GM23338 (cell line): ENCODE results near the gene ANXA2R. TPM values are rescaled to one million over a fixed set of nuclear protein-coding genes. Genes with fewer than 3 reads are reported as not detected.
A peak's percentile ranks its signal among the peaks of the same experiment; 100 is the strongest.

Experiments
- ATAC-seq: fragments of 200-7000 bp; cut with Tn5 transposase; 3 replicates; pipeline ENCODE4 v1.9.1; 2020
- DNase-seq: peaks from one replicate; pipeline ENCODE4 v3.0.0-alpha.2; 2015; ENCODE audit warnings: low spot score
- H2AFZ ChIP-seq: fragments of 200-600 bp; sonication (generic); 2 replicates; pipeline ENCODE4 v1.8.0; 2016; ENCODE audit warnings: antibody characterized with exemption, mild to moderate bottlenecking, moderate library complexity
- H3F3A ChIP-seq: fragments of 200-600 bp; sonication (generic); replicated peaks from 2 replicates; pipeline ENCODE4 v1.8.0; 2017; ENCODE audit warnings: antibody characterized with exemption, mixed run types, low read depth
- H3K27ac ChIP-seq: fragments of 200-600 bp; sonication (generic); 2 replicates; pipeline ENCODE4 v1.6.1; 2016; ENCODE audit warnings: low read depth
- H3K27me3 ChIP-seq: fragments of 200-600 bp; sonication (generic); 2 replicates; pipeline ENCODE4 v1.8.0; 2016; ENCODE audit warnings: mild to moderate bottlenecking, mixed run types, moderate library complexity; ENCODE audit not compliant: insufficient read depth
- H3K36me3 ChIP-seq: fragments of 200-600 bp; sonication (generic); 2 replicates; pipeline ENCODE4 v1.8.0; 2016; ENCODE audit warnings: mild to moderate bottlenecking; ENCODE audit not compliant: insufficient read depth
- H3K4me1 ChIP-seq: fragments of 200-600 bp; sonication (generic); 2 replicates; pipeline ENCODE4 v1.8.0; 2016; ENCODE audit warnings: mild to moderate bottlenecking, moderate library complexity; ENCODE audit not compliant: insufficient read depth
- H3K4me2 ChIP-seq: fragments of 200-600 bp; sonication (generic); 2 replicates; pipeline ENCODE4 v1.7.1; 2017; ENCODE audit warnings: mixed run types
- H3K4me3 ChIP-seq: fragments of 200-600 bp; sonication (generic); 2 replicates; pipeline ENCODE4 v1.6.1; 2016; ENCODE audit warnings: mixed run types
- H3K79me2 ChIP-seq: fragments of 200-600 bp; sonication (generic); replicated peaks from 2 replicates; pipeline ENCODE4 v1.8.0; 2017; ENCODE audit warnings: mild to moderate bottlenecking; ENCODE audit not compliant: insufficient read depth
- H3K9me2 ChIP-seq: fragments of 200-600 bp; sonication (generic); 2 replicates; pipeline ENCODE4 v1.8.0; 2017; ENCODE audit not compliant: insufficient read depth
- H4K20me1 ChIP-seq: fragments of 200-600 bp; sonication (generic); replicated peaks from 2 replicates; pipeline ENCODE4 v1.8.0; 2017; ENCODE audit warnings: mild to moderate bottlenecking; ENCODE audit not compliant: insufficient read depth
- H3K27ac Mint-ChIP-seq: 2 replicates; pipeline ENCODE4 v1.8.0; 2020; ENCODE audit warnings: inconsistent platforms, mild to moderate bottlenecking, moderate library complexity, mixed read lengths
- H3K27me3 Mint-ChIP-seq: 3 replicates; pipeline ENCODE4 v1.8.0; 2022; ENCODE audit warnings: low read depth, mild to moderate bottlenecking, moderate library complexity, mixed read lengths, inconsistent platforms; ENCODE audit not compliant: insufficient read depth, poor library complexity
- H3K36me3 Mint-ChIP-seq: 3 replicates; pipeline ENCODE4 v1.8.0; 2021; ENCODE audit warnings: low read depth, mild to moderate bottlenecking, inconsistent platforms, moderate library complexity, mixed read lengths
- H3K4me1 Mint-ChIP-seq: 3 replicates; pipeline ENCODE4 v1.8.0; 2020; ENCODE audit warnings: mild to moderate bottlenecking, inconsistent platforms, mixed read lengths
- H3K4me3 Mint-ChIP-seq: 3 replicates; pipeline ENCODE4 v1.8.0; 2021; ENCODE audit warnings: moderate library complexity, mild to moderate bottlenecking, inconsistent platforms, mixed read lengths
- H3K9me3 Mint-ChIP-seq: 3 replicates; pipeline ENCODE4 v1.8.0; 2020; ENCODE audit warnings: moderate library complexity, mild to moderate bottlenecking, inconsistent platforms, mixed read lengths
- CTCF ChIP-seq, 2 experiments: fragments of 200-600 bp in 1 of 2; sonication (generic) in 1 of 2; conservative IDR thresholded peaks; 2 replicates each; pipeline versions ENCODE4 v1.5.1 to v1.6.1; 2016 to 2017; ENCODE audit warnings: antibody characterized with exemption in 2 of 2, low read depth in 2 of 2, mild to moderate bottlenecking in 2 of 2, moderate library complexity in 1 of 2
- EZH2 ChIP-seq: fragments of 200-600 bp; sonication (generic); IDR thresholded peaks from one replicate; pipeline ENCODE4 v1.8.0; 2017; ENCODE audit warnings: antibody characterized with exemption, mild to moderate bottlenecking, low read depth; ENCODE audit not compliant: unreplicated experiment
- EZH2phosphoT487 ChIP-seq: fragments of 200-600 bp; sonication (generic); IDR thresholded peaks from one replicate; pipeline ENCODE4 v1.8.1; 2018; ENCODE audit warnings: antibody characterized with exemption; ENCODE audit not compliant: unreplicated experiment
- NANOG ChIP-seq: IDR thresholded peaks from 2 replicates; pipeline ENCODE4 v1.6.1; 2016; ENCODE audit warnings: antibody characterized with exemption, borderline replicate concordance
- STAT1 ChIP-seq: IDR thresholded peaks from one replicate; pipeline ENCODE4 v1.6.1; 2016; ENCODE audit warnings: antibody characterized with exemption; ENCODE audit not compliant: unreplicated experiment
- ZNF331 ChIP-seq: fragments of 250-450 bp; sonication (Bioruptor Pico); IDR thresholded peaks from 2 replicates; pipeline ENCODE4 v1.5.0; 2020; ENCODE audit warnings: low read depth, mild to moderate bottlenecking, moderate library complexity
- ZNF462 ChIP-seq: fragments of 250-450 bp; sonication (Bioruptor Pico); IDR thresholded peaks from 2 replicates; pipeline ENCODE4 v1.5.0; 2020; ENCODE audit warnings: mild to moderate bottlenecking, moderate library complexity
- polyA plus RNA-seq: library from polyadenylated mRNA; unstranded; fragments of >200 nt; fragmentation: Nextera tagmentation; extraction: Ambion mirVana; gene quantifications from 2 replicates; pipeline ENCODE4 v1.2.1, GENCODE V29; 2016
- total RNA-seq: library from RNA; depleted of rRNA; stranded (reverse); fragments of >200 nt; shearing (Covaris generic); gene quantifications from 2 replicates; pipeline ENCODE4 v1.2.3, GENCODE V29; 2014
- TF ChIP-seq, protein P1 (sequence below): IDR thresholded peaks from one replicate; pipeline ENCODE4 v1.6.1; 2018; ENCODE audit warnings: antibody characterized with exemption; ENCODE audit not compliant: unreplicated experiment

ANXA2R gene
- total and polyA plus RNA-seq, 2 experiments from 2014 or later = 0.21 TPM; not detected in 1

- TF ChIP-seq, protein P1, sequence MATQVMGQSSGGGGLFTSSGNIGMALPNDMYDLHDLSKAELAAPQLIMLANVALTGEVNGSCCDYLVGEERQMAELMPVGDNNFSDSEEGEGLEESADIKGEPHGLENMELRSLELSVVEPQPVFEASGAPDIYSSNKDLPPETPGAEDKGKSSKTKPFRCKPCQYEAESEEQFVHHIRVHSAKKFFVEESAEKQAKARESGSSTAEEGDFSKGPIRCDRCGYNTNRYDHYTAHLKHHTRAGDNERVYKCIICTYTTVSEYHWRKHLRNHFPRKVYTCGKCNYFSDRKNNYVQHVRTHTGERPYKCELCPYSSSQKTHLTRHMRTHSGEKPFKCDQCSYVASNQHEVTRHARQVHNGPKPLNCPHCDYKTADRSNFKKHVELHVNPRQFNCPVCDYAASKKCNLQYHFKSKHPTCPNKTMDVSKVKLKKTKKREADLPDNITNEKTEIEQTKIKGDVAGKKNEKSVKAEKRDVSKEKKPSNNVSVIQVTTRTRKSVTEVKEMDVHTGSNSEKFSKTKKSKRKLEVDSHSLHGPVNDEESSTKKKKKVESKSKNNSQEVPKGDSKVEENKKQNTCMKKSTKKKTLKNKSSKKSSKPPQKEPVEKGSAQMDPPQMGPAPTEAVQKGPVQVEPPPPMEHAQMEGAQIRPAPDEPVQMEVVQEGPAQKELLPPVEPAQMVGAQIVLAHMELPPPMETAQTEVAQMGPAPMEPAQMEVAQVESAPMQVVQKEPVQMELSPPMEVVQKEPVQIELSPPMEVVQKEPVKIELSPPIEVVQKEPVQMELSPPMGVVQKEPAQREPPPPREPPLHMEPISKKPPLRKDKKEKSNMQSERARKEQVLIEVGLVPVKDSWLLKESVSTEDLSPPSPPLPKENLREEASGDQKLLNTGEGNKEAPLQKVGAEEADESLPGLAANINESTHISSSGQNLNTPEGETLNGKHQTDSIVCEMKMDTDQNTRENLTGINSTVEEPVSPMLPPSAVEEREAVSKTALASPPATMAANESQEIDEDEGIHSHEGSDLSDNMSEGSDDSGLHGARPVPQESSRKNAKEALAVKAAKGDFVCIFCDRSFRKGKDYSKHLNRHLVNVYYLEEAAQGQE = no peak
- TF ChIP-seq EZH2phosphoT487 = peak; percentile 71
- peak; percentile 62 for TF ChIP-seq EZH2
- no peak for TF ChIP-seq NANOG
- TF ChIP-seq CTCF (conservative IDR thresholded peaks at IDR 0.05; ENCODE audit: low read depth in 2 of 2) = 0 out of 4 replicates have a peak, but pooled peaks of 1 of the 2 experiments have one; percentile 3
Observed at GRCh38 chr5:43042176-43042625, 2.1 kb upstream of the ANXA2R start (continued).

DNA sequence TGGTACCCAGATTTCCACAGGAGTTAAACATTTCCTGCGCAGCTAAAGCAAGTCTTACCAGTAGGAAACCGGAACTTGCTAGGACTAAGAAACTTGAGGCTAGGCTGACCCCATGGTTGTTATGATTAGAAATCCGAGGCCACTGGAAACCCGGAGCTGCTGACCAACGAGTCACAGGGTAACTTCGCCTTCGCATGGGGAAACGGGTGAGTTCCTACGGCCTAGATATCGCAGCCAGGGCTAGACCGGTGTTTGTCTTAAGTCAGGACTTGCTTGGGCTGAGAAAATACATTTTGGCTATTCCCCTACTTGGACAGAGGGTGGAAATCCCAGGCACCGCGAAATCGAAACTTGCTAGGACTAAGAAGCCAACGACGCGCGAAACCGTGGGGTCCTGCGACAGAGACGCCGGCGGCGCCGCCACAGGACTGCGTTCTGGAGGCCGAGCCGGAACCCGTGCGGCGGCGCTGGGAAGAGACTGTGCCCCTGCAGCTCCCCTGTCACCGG is 1.6 kb upstream of the ANXA2R start:
- peak; percentile 57 for DNase-seq
- Histone ChIP-seq H3K36me3 (no peaks in the 10 kb centered on the region; the same call in 1 of the 2 replicates), H3K4me3 (peak overlapping the region; percentile 62), H3K4me2 (peak overlapping the region; percentile 85), H3K4me1 (peaks cover 45% of the 10 kb centered on the region), H4K20me1 (peaks cover 40% of the 10 kb centered on the region), H2AFZ (peak overlapping the region; percentile 57), H3K79me2 (no peaks in the 10 kb centered on the region), H3K27ac (no peak overlapping the region), H3K9me2 (no peaks in the 10 kb centered on the region), H3K27me3 (peaks cover 96% of the 10 kb centered on the region), H3F3A (peaks cover 50% of the 10 kb centered on the region)
- Mint-ChIP-seq H3K27me3 (peaks cover 92% of the 10 kb centered on the region), H3K36me3 (no peaks in the 10 kb centered on the region), H3K9me3 (peaks cover 5% of the 10 kb centered on the region; the same call in 2 of the 3 replicates), H3K4me3 (peak overlapping the region; percentile 64), H3K27ac (no peak overlapping the region), H3K4me1 (peaks cover 53% of the 10 kb centered on the region)
- peak; percentile 35 for ATAC-seq
- TF ChIP-seq EZH2phosphoT487 (no peak), EZH2 (peak; percentile 98), ZNF462 (CRISPR knock-in tag) (no peak), CTCF (conservative IDR thresholded peaks at IDR 0.05; ENCODE audit: low read depth in 2 of 2) (no peak), STAT1 (no peak), ZNF331 (no peak)
